ENCODE measurements around the gene TTC13. TPM values are rescaled to one million over a fixed set of nuclear protein-coding genes. Genes with fewer than 3 reads are reported as not detected.

TTC13 gene
- polyA plus RNA-seq, 3 donors: 16.8 to 21.0 (median 17.8) TPM

GRCh38 chr1:230877146-230877923 is 101.3 kb downstream of the TTC13 start:
- DNase-seq (ENCODE audit: low read depth in 3 of 3, low spot score in 2 of 3): no peak

GRCh38 chr1:230876660-230877059 is 102.0 kb downstream of the TTC13 start:
- DNase-seq (ENCODE audit: low read depth in 3 of 3, low spot score in 2 of 3): no peak

GRCh38 chr1:230875370-230875769 is 103.3 kb downstream of the TTC13 start:
- DNase-seq (ENCODE audit: low read depth in 3 of 3, low spot score in 2 of 3): no peak

GRCh38 chr1:230870916-230871315 is 107.7 kb downstream of the TTC13 start:
- DNase-seq (ENCODE audit: low read depth in 3 of 3, low spot score in 2 of 3): no peak

GRCh38 chr1:230869500-230869899 is 109.2 kb downstream of the TTC13 start:
- no peak for DNase-seq (ENCODE audit: low read depth in 3 of 3, low spot score in 2 of 3)

- no peak for DNase-seq (ENCODE audit: low read depth in 3 of 3, low spot score in 2 of 3)
These were observed 109.8 kb downstream of the TTC13 start for GRCh38 chr1:230868736-230869385.

GRCh38 chr1:230867903-230868735 is 110.5 kb downstream of the TTC13 start, which contains the start of gene C1orf198:
TSS of gene C1orf198 (minus strand) at chr1:230868521. CDS start at chr1:230868512, 9 bp downstream.
- peak in 1 of 3 donors; percentile 47 for DNase-seq (ENCODE audit: low read depth in 3 of 3, low spot score in 2 of 3)

- no peak for DNase-seq (ENCODE audit: low read depth in 3 of 3, low spot score in 2 of 3)
These were observed 111.4 kb downstream of the TTC13 start for GRCh38 chr1:230867101-230867902.

- no peak for DNase-seq (ENCODE audit: low read depth in 3 of 3, low spot score in 2 of 3)
These were observed 112.2 kb downstream of the TTC13 start for GRCh38 chr1:230866171-230867070.

- no peak for DNase-seq (ENCODE audit: low read depth in 3 of 3, low spot score in 2 of 3)
These were observed 113.4 kb downstream of the TTC13 start for GRCh38 chr1:230865062-230865817.

- DNase-seq (ENCODE audit: low read depth in 3 of 3, low spot score in 2 of 3): no peak
These were observed 114.2 kb downstream of the TTC13 start for GRCh38 chr1:230864441-230864840.

- DNase-seq (ENCODE audit: low read depth in 3 of 3, low spot score in 2 of 3): no peak
These were observed 115.2 kb downstream of the TTC13 start for GRCh38 chr1:230863449-230863848.

GRCh38 chr1:230861970-230862595 is 116.6 kb downstream of the TTC13 start:
- no peak for DNase-seq (ENCODE audit: low read depth in 3 of 3, low spot score in 2 of 3)

GRCh38 chr1:230861489-230861888 is 117.2 kb downstream of the TTC13 start:
- no peak for DNase-seq (ENCODE audit: low read depth in 3 of 3, low spot score in 2 of 3)

- DNase-seq (ENCODE audit: low read depth in 3 of 3, low spot score in 2 of 3): no peak
These were observed 117.9 kb downstream of the TTC13 start for GRCh38 chr1:230860617-230861384.

GRCh38 chr1:230858918-230859729 is 119.5 kb downstream of the TTC13 start:
- no peak for DNase-seq (ENCODE audit: low read depth in 3 of 3, low spot score in 2 of 3)
